SK-N-MC (cell line): ENCODE measurements around the gene ABCB11.

ENCODE experiments used
- EZH2 ChIP-seq: fragments of 200-600 bp; sonication (generic); IDR thresholded peaks from one replicate; pipeline ENCODE4 v1.6.1; 2017; ENCODE audit warnings: antibody characterized with exemption
- FOXP2 ChIP-seq: optimal IDR thresholded peaks from 2 replicates; pipeline ENCODE3; 2011; ENCODE audit warnings: mild to moderate bottlenecking, moderate library complexity; ENCODE audit not compliant: insufficient read depth; ENCODE audit errors: extremely low read length, control extremely low read depth
- POLR2AphosphoS5 ChIP-seq: IDR thresholded peaks from 2 replicates; pipeline ENCODE4 v1.6.1; 2012; ENCODE audit warnings: mild to moderate bottlenecking, low read depth, low read length, borderline replicate concordance

GRCh38 chr2:168997118-168997521 is 34.0 kb downstream of the ABCB11 start:
- TF ChIP-seq EZH2 (no peak), POLR2AphosphoS5 (no peak), FOXP2 (no peak)
